ENCODE results near the gene ARHGEF17.

- TF ChIP-seq POLR2A (IDR thresholded peaks at IDR 0.05; ENCODE audit: low read length) (no peak), GATA1 (IDR thresholded peaks at IDR 0.05; ENCODE audit: low read depth, low read length) (no peak)
Observed at GRCh38 chr11:73262851-73263495, 45.1 kb upstream of the ARHGEF17 start.

All from erythroblast (primary cell).